Heart right ventricle (tissue), 16 donors: Measurements from ENCODE around the gene CYP11A1. TPM values are rescaled to one million over a fixed set of nuclear protein-coding genes. Genes with fewer than 3 reads are reported as not detected.
A peak's percentile ranks its signal among the peaks of the same experiment; 100 is the strongest.

Experiments
- ATAC-seq, 8 donors: fragments of 200-7000 bp; cut with Tn5 transposase; one replicate each; pipeline ENCODE4 v1.9.1; 2020; ENCODE audit warnings: mild to moderate bottlenecking in 8 of 8, moderate library complexity in 8 of 8, moderate number of reproducible peaks in 1 of 8
- DNase-seq, 2 donors: peaks; one replicate each; pipeline ENCODE4 v3.0.0-alpha.2; 2020
- H3K27ac ChIP-seq, 10 donors: fragments of 200-600 bp; sonication (generic) in 2 of 10; one replicate each; pipeline versions ENCODE4 v1.5.0 to v1.8.0; 2020 to 2022; ENCODE audit warnings: mild to moderate bottlenecking in 3 of 10
- H3K27me3 ChIP-seq, 7 donors: fragments of 200-600 bp; one replicate each; pipeline ENCODE4 v1.8.0; 2021 to 2022; ENCODE audit warnings: mild to moderate bottlenecking in 2 of 7
- H3K36me3 ChIP-seq, 9 donors: fragments of 200-600 bp; sonication (generic) in 1 of 9; one replicate each; pipeline versions ENCODE4 v1.5.0 to v1.8.0; 2020 to 2022; ENCODE audit warnings: mild to moderate bottlenecking in 2 of 9
- H3K4me1 ChIP-seq, 9 donors: fragments of 200-600 bp; sonication (generic) in 1 of 9; one replicate each; pipeline versions ENCODE4 v1.5.0 to v1.8.0; 2020 to 2022; ENCODE audit warnings: mild to moderate bottlenecking in 4 of 9
- H3K4me3 ChIP-seq, 10 donors: fragments of 200-600 bp; sonication (generic) in 2 of 10; one replicate each; pipeline versions ENCODE4 v1.5.0 to v1.8.0; 2020 to 2022; ENCODE audit warnings: mild to moderate bottlenecking in 7 of 10, moderate library complexity in 2 of 10
- H3K9me3 ChIP-seq, 11 donors: fragments of 200-600 bp in 10 of 11; sonication (generic) in 2 of 11; one replicate each; pipeline versions ENCODE4 v1.5.0 to v1.8.0; 2013 to 2022; ENCODE audit warnings: mild to moderate bottlenecking in 2 of 11, control low read depth in 1 of 11, moderate library complexity in 1 of 11
- CTCF ChIP-seq, 9 donors: fragments of 200-600 bp; sonication (generic) in 2 of 9; IDR thresholded peaks; one replicate each; pipeline versions ENCODE4 v1.5.0 to v1.8.0; 2021 to 2022; ENCODE audit warnings: antibody characterized with exemption in 9 of 9, mild to moderate bottlenecking in 5 of 9, moderate library complexity in 1 of 9
- WGBS, 2 donors: extraction: QIAGEN DNeasy Blood & Tissue Kit; methylation state at CpG; one replicate each; pipeline ENCODE4 v1.1.7; 2013; ENCODE audit warnings: inconsistent platforms in 1 of 2; 5-methylcytosine and 5-hydroxymethylcytosine counted together
- intact Hi-C, 10 donors: fragments of 100-400 bp; cut with DNase I; formaldehyde crosslinking; loops; one replicate each; pipeline versions ENCODE4 v1.11.1 to v1.14.2; 2022
- polyA plus RNA-seq, 2 donors: library from polyadenylated mRNA; stranded (reverse); fragments of 200-250 nt; gene quantifications; one replicate each; pipeline ENCODE4 v1.2.3, GENCODE V29; 2013
- total RNA-seq, 10 donors: library from RNA; stranded (reverse); fragmentation: NEBNext Ultra II Directional in 3 of 10; extraction: Animal tissue kit (Norgen Biotek cat#: 25700) in 3 of 10; gene quantifications; one replicate each; pipeline versions ENCODE4 v1.2.1 to v1.2.4, GENCODE V29; 2021 to 2023
- donor health status: Arrhythmogenic right ventricular cardiomyopathy.
- donor health status: ischemic (EF 13 %, LVEDD 7.1; RV severe dilation, severe dysfunction).
- donor health status: healthy with polysubstance abuse.
- donor health status: DM: no; HTN: yes; CAD: no.
- donor health status: DM: no; HTN: no; CAD: no.
- donor health status: ischemic (EF 25% LVEDD 6.9; RV normal size, moderate dysfunction).
- donor health status: ischemic (EF 25% LVEDD 5.7; RV mildly dilated, moderate dysfunction).
- donor health status: healthy.
- donor health status: DM: yes; HTN: yes; CAD: no.
- donor health status: Ischemic cardiomyopathy.
- donor health status: ischemic (EF 35%, LVEDD 5.7; RV mildly dilated, moderate dysfunction).
- donor health status: nonischemic (EF 11% LVEDD 7.7; RV severe dilation, severe dysfunction).
- donor health status: DM: yes; HTN: yes; CAD: no.
- donor health status: PGD.
- donor health status: ischemic (EF 29% LVEDD 5.4; RV normal size, mild dysfunction).
- donor health status: nonischemic (EF 23%, LVEDD 6.1; RV moderate dilation, normal function).

Gene CYP11A1
- total and polyA plus RNA-seq, 12 donors: 0.06 to 3.6 (median 2.1) TPM

DNA sequence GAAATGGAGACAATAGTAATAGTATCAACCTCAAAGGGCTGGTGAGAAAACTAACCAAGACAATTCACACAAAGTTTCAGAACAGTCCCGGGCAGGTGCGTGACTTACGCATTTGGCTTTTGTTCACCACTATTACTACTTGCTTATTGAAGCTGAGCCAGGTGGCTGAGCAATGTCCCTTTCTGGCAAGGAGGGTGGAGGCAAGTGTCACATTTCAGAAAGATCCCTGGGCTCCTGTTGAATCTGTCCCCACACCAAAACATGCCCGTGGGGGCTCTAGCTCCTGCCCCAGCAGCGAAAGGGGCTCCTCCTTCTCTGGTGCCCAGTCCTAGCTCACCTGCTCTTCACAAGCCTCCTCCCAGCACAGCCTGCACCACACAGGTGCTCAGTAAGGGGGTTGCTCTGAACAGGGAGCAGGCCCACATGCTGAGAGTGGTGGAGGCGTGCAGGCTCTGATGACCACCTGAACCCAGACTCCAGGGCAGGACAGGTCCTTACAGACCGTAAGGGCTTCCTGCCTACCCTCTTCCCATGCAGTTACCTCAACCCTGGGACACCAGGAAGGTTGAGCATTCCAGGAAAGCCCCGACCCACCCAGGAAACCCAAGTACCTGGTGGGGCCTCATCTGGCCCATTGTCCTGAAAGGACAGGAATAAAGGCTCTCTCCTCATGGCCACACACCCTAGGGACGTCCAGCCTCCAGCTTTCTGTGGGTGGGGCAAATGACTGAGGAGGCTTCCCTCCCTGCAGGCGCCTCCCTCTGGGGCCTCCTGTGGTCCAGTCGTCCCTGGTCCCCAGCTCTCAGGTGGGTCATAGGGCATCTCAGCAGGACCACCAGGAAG lies 33.7 kb upstream of the CYP11A1 start:
- no peak for DNase-seq
- no peak for TF ChIP-seq CTCF (IDR thresholded peaks at IDR 0.05)
- H3K27ac ChIP-seq: peak overlapping the region in 1 of 10 donors; percentile 74
- peaks cover 0 to 20% (median 0%) of the 10 kb centered on the region in 7 donors for H3K27me3 ChIP-seq
- intact Hi-C loops: no loop called here
- WGBS, 2 donors: 74 to 77% methylated on average over 11 of the region's 11 CpGs
- no peak overlapping the region for H3K4me3 ChIP-seq
- peak in 1 of 8 donors; percentile 24 for ATAC-seq
- peaks cover 2 to 59% (median 12%) of the 10 kb centered on the region in 9 donors for H3K4me1 ChIP-seq
- H3K9me3 ChIP-seq: no peaks in the 10 kb centered on the region
- H3K36me3 ChIP-seq: no peaks in the 10 kb centered on the region

DNA sequence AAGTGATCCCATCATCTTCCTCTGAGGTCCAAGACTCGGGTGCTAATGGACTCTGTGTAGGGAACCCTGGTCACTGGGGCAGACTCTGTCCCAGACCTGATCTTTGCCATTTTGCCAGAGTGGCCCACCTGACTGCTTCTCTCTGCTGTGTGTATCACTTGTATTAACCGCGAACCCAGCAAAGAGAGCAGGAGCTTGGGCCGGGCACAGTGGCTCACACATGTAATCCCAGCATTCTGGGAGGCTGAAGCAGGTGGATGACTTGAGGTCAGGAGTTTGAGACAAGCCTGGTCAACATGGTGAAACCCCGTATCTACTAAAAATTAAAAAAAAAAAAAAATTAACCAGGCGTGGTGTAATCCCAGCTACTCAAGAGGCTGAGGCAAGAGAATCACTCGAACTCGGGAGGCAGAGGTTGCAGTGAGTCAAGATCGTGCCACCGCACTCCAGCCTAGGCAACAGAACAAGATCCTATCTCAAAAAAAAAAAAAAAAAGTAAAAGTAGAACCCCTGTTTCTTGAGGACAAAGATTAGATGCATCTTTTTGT lies 32.9 kb upstream of the CYP11A1 start:
- intact Hi-C loops: no loop called here
- no peak for ATAC-seq
- no peak overlapping the region for H3K4me3 ChIP-seq
- DNase-seq: no peak
- H3K36me3 ChIP-seq: no peaks in the 10 kb centered on the region
- H3K4me1 ChIP-seq: peaks cover 2 to 59% (median 12%) of the 10 kb centered on the region in 9 donors
- peak overlapping the region in 1 of 10 donors; percentile 68 for H3K27ac ChIP-seq
- no peaks in the 10 kb centered on the region for H3K9me3 ChIP-seq
- 89 to 95% methylated on average over 10 of the region's 10 CpGs for WGBS, 2 donors
- no peak for TF ChIP-seq CTCF (IDR thresholded peaks at IDR 0.05)
- peaks cover 0 to 20% (median 0%) of the 10 kb centered on the region in 7 donors for H3K27me3 ChIP-seq

DNA sequence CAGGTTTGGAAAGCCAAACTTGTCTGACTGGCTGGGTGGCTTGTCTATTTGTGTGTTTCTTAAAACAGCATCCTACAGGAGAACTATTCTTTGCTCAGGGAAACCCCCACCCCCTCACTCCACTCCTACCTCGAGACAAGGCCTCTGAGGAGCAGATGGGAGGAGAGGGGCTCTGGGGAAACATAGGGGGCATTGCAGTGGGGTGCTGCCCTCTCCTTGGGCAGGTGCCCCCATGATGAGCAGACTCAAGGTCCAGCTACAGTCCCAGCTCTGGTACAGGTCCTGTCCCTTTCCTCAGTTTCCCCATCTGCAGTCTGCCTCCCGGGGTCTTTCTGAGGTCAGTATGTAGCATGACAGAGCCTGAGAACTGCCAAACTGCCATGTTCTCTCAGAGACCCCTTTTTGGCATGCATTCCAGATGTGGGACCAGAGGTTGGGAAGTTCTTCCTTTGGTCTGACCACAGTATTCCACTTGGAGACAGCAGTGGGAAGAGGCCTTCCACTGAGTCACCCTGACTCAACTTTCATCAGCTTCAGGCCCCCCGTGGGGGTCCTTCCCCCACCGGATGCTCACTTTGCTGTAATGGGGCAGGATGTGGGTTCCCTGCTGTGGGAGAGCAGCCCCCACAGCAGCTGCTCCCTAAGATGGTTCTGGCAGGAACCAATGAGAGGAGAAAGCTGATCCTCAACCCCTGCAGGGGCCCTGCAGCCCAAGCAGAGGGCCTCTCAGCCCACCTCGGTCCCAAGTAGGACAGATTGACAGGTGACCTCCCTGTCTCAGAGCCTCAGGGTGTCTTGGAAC lies 32.3 kb upstream of the CYP11A1 start:
- intact Hi-C loops: no loop called here
- H3K27ac ChIP-seq: peak overlapping the region in 1 of 10 donors; percentile 68

More for the DNA sequence above, 32.3 kb upstream of the CYP11A1 start:
- TF ChIP-seq CTCF (IDR thresholded peaks at IDR 0.05): no peak
- WGBS, 2 donors: 42 to 50% methylated on average over 5 of the region's 5 CpGs
- ATAC-seq (no peak), DNase-seq (no peak)
- Histone ChIP-seq H3K4me3 (no peak overlapping the region), H3K27me3 (peaks cover 0 to 20% (median 0%) of the 10 kb centered on the region in 7 donors), H3K4me1 (peaks cover 2 to 59% (median 12%) of the 10 kb centered on the region in 9 donors), H3K9me3 (no peaks in the 10 kb centered on the region), H3K36me3 (no peaks in the 10 kb centered on the region)
